HG03025 (cell line): ENCODE results near the gene SPDYE6.
"Not testable (repeated sequence)": the region's sequence is repeated elsewhere in the genome, so short reads cannot be mapped to it uniquely, and the experiment has no call there.

Experiments used
- ATAC-seq: cut with Tn5 transposase; IDR thresholded peaks from one replicate; pipeline ENCODE4 v1.9.1; 2021; ENCODE audit warnings: mild to moderate bottlenecking, moderate library complexity; ENCODE audit not compliant: unreplicated experiment, low FRiP score

Gene SPDYE6, protein sequence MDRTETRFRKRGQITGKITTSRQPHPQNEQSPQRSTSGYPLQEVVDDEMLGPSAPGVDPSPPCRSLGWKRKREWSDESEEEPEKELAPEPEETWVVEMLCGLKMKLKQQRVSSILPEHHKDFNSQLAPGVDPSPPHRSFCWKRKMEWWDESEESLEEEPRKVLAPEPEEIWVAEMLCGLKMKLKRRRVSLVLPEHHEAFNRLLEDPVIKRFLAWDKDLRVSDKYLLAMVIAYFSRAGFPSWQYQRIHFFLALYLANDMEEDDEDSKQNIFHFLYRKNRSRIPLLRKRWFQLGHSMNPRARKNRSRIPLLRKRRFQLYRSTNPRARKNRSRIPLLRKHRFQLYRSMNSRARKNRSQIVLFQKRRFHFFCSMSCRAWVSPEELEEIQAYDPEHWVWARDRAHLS

GRCh38 chr7:102356344-102356743 is at the start of gene SPDYE6:
Gene SPDYE6 (minus strand): TSS chr7:102356444. CDS start chr7:102356023, 421 bp downstream.
- ATAC-seq: not testable (repeated sequence)

GRCh38 chr7:102404862-102405188 is 48.6 kb upstream of the SPDYE6 start:
- ATAC-seq: not testable (repeated sequence)

DNA sequence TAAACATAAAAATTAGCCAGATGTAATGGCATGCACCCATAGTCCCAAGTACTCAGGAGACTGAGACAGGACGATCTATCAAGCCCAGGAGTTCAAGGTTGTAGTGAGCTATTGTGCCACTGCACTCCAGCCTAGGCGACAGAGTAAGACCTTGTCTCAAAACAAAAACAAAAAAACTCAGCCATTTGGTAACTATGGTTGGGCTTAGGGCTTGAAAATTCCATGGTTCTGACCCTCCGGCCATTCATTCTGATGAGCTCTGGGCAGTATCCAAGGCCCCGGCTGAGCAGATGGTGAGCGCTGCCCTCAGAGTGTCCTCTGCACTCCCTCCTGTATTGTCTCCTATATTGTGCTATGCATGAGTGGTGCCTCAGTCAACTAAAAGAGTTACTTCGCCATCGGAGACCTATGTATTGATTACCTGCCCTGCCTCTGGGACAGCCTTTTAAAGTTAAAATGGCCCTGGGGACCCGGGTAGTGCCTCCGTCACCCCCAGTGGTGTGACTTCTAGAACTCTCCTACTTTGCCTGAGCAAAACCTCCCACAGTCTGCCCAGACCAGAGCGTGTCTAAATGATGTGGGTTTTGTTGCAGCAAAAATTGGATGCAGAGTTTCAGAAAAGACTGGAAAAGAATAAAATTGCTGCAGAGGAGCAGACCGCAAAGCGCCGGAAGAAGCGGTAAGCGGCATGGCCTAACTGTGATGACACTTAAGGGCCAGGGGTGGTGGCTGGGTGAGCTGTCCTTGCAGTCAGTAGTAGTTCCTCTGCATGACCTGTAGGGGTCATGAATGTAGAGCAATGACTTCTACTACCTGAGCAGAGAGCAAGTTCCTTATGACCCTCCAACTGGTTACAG is 48.0 kb upstream of the SPDYE6 start:
- peak; percentile 73 for ATAC-seq

- no peak for ATAC-seq
These were observed 47.3 kb upstream of the SPDYE6 start for GRCh38 chr7:102403563-102403962.

GRCh38 chr7:102400360-102400759 is 44.1 kb upstream of the SPDYE6 start:
- ATAC-seq: no peak

DNA sequence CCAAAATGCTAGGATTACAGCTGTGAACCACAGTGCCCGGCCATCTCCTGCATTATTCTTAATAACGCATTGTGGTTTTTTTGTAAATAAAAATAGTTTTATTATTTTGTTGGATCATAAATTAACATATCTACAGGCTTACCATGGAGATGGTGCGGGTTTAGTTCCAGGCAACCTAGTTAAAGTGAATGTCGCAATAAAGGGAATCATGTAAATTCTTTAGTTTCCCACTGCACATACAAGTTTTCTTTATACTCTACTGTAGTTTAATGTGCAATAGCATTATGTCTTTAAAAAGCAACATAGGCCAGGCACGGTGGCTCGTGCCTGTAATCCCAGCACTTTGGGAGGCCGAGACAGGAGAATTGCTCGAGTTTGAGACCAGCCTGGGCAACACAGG is 42.3 kb upstream of the SPDYE6 start:
- no peak for ATAC-seq

GRCh38 chr7:102396710-102397019 is 40.4 kb upstream of the SPDYE6 start:
- no peak for ATAC-seq

DNA sequence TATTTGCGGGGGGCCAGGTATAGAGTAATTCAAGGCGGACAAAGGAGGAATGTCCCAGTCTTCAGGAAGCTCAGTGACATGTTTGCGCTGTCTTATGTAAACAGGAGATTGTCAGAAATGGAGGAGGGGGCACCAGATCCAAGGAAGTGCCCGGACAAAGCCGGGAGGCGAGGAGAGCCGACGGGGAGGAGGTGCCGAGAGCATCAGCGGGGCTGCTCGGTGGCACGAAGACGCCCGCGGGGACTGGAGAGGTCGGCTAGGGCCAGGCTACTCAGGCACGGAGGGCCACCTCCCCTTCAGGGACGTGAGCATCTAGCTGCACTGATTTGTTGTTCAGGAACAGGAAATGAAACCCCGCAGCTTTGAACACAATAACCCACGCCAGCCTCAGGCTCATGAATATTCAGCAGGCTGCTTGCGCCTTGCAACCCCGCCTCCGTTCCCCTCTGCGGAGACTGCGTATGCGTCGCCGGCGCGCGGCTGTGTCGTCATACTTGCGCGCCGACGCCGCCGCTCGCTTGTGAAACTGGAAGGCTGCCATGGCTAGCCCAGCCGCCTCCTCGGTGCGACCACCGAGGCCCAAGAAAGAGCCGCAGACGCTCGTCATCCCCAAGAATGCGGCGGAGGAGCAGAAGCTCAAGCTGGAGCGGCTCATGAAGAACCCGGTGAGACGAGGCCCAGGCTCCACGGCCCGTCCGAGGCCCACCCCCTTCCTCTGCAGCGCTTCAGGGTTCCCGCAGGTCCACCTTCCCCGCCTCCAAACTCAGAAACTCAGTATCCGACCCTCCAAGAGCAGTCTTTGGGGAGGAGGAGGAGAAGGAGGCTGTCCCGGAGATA is 39.8 kb upstream of the SPDYE6 start, which contains the start of gene PRKRIP1:
Gene PRKRIP1, plus strand, starts transcription at position 491 of the 837 bp plus-strand sequence. Its CDS starts 49 bp downstream, at position 540.
- ATAC-seq: peak; percentile 87

- ATAC-seq: no peak
These were observed 39.3 kb upstream of the SPDYE6 start for GRCh38 chr7:102395592-102395872.

- ATAC-seq: no peak
These were observed 37.2 kb upstream of the SPDYE6 start for GRCh38 chr7:102393467-102393866.

DNA sequence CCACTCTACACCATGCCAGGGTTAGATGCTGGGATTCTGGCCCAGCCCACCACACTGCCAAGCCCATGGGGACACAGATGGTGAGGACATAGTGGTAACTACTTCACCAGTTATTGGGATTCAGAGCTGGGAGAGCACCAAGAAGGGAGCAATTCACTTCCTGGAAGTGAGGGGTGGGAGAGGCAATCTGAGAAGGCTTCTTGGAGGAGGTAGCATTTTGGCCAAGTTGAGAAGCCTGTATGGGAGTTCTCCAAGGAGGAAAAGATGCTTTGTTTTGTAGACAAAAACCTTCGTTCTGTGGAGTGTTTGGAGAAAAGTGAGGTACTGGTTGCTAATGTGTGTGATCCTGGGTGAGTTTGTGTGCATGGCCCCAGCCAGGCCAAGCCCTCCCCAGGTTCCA is 36.1 kb upstream of the SPDYE6 start:
- no peak for ATAC-seq

- no peak for ATAC-seq
These were observed 34.6 kb upstream of the SPDYE6 start for GRCh38 chr7:102390697-102391484.

GRCh38 chr7:102389810-102390209 is 33.6 kb upstream of the SPDYE6 start:
- no peak for ATAC-seq

GRCh38 chr7:102387064-102387463 is 30.8 kb upstream of the SPDYE6 start:
- no peak for ATAC-seq

DNA sequence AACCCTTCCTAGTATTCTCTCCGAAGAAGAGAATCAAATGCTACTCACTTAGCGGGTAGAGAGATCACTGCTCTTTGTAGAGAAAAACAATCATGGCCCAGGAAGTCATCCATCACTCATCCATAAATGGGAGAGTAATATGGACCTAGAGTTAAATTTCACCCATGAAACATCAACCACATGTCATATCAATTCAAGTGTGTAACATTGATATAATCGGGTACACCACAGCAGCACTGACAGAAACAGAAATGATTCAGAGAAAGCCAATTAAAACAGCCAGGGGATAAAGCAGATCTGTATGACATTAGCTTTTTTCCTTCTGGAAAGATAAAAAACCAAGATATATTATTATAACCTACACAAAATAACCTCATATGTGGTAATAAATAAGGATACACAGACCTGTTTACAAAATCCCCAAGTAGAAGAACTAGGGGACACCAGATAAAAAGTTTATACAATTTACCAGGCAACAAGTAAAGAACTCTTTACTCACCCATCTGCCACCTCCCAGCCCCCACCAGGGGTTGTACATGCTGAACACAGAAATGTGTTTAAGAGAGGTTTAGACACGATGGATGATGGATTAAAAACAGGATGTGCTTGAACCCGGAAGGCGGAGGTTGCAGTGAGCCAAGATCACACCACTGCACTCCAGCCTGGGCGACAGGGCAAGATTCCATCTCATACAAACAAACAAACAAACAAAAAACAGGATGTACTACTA is 25.6 kb upstream of the SPDYE6 start:
- not testable (repeated sequence) for ATAC-seq

- not testable (repeated sequence) for ATAC-seq
These were observed 24.6 kb upstream of the SPDYE6 start for GRCh38 chr7:102380837-102381236.

DNA sequence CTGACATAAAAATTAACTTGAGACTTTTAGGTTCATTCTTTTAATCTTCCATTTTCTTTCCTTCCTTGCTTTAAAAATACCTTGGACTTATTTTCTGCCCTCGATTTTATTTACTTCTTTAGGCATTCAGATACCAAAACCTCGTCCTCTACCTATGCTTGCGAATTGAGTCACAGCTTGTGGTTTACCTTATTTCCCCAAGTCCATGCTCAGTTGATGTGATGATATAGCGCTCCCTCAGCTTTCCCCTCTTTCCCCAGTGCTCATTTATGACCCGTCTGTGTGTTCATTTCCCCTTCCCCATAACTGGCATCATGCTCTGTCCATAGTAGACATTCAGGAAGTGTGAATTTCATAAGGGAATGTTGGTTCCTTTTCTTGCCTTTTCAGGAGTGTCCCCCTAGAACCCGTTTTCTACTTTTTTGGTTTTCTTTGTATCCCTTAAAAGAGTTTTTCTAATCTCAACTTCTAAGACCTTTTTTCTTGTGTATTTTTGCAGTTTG is 20.8 kb upstream of the SPDYE6 start:
- ATAC-seq: no peak

DNA sequence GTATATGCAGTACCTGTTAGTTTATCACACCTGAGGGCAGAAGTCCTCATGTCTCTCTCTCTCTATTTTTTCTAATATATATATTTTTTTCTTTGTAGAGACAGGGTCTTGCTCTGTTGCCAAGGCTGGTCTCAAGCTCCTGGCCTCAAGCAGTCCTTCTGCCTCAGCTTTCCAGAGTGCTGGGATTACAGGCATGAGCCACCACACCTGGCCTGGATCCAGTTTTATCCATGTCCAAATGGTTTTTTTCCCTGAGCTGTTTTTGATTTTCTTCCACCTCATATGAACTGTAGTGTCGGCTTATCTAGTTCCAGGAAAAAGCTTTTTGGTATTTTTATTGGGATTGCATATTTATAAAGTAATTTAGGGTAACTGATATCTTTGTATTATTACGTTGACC is 16.6 kb upstream of the SPDYE6 start:
- ATAC-seq: not testable (repeated sequence)

GRCh38 chr7:102370038-102370437 is 13.8 kb upstream of the SPDYE6 start:
- ATAC-seq: not testable (repeated sequence)
